Fibroblast of lung (primary cell): ENCODE data around the gene SLC6A5.

ENCODE experiments used
- EZH2 ChIP-seq: IDR thresholded peaks from 2 replicates; pipeline ENCODE4 v1.5.1; 2012; ENCODE audit warnings: low read length, control low read depth, mild to moderate bottlenecking; ENCODE audit errors: missing control alignments
- TF ChIP-seq, protein P1 (sequence below), 2 donors: IDR thresholded peaks in 1 of 2; conservative IDR thresholded peaks in 1 of 2; 1 replicate in 1 of 2; 2 replicates in 1 of 2; pipeline ENCODE4 v1.5.1; 2011 to 2012; ENCODE audit warnings: low read length in 2 of 2, control low read depth in 1 of 2, inconsistent platforms in 1 of 2, low read depth in 1 of 2, mild to moderate bottlenecking in 1 of 2

DNA sequence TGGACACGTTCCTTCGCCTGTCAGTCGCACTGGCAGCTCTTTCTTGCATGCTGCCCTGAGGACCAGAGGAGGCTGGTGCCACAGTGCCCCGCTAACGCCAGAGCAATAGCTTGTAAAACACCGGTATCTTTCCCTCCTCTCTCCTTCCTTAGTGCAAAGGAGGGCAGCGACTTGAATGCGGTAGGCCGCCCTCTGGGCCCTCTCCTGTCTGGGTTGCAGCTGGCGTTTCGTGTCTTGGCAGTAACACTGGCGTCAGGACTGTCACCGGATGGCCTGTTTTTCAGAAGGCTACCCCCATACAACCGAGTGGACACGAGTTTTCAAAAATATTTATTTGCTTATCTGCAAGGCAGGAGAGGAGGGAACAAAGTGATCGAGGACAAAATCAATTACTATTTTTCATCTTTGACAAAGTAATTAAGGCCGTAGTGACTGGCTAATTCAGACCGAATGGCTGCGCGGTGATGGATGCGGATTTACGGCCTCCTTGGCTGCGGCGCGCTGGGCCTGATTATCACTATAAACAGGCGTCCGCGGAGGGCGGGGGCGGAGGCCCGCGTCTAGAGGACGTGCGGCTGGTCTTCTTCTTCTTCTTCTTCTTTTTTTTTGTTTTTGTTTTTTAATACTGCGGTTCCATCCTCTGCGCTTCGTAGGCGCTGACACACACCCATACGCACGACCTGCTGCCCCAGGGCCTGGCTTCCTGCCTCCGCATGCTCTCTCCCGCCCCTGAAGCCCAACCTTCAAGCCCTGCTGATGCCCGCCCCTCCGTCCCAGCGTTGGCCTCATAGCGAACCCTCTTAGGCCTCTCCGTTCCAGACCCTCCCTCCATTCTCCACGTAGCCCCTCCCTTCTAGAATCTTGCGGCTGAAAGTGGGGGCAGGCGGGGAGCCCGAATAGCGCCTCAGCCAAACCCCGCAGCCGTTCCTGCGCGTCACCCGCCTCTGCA lies 2.9 kb upstream of the SLC6A5 start:
- TF ChIP-seq, protein P1, sequence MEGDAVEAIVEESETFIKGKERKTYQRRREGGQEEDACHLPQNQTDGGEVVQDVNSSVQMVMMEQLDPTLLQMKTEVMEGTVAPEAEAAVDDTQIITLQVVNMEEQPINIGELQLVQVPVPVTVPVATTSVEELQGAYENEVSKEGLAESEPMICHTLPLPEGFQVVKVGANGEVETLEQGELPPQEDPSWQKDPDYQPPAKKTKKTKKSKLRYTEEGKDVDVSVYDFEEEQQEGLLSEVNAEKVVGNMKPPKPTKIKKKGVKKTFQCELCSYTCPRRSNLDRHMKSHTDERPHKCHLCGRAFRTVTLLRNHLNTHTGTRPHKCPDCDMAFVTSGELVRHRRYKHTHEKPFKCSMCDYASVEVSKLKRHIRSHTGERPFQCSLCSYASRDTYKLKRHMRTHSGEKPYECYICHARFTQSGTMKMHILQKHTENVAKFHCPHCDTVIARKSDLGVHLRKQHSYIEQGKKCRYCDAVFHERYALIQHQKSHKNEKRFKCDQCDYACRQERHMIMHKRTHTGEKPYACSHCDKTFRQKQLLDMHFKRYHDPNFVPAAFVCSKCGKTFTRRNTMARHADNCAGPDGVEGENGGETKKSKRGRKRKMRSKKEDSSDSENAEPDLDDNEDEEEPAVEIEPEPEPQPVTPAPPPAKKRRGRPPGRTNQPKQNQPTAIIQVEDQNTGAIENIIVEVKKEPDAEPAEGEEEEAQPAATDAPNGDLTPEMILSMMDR (conservative IDR thresholded peaks at IDR 0.05 in 1 of 2, IDR thresholded peaks at IDR 0.05 in 1 of 2; ENCODE audit: low read depth in 1 of 2, low read length in 2 of 2) = no peak
- peak; percentile 54 for TF ChIP-seq EZH2
